Endothelial cell of umbilical vein (primary cell): ENCODE data around the gene ZNF764. TPM values are rescaled to one million over a fixed set of nuclear protein-coding genes. Genes with fewer than 3 reads are reported as not detected.

Experiments
- BruUV-seq: library from RNA; stranded (reverse); fragments of 400-500 nt; replicated peaks from 2 replicates; lab custom pipeline; 2021; lab: Mats Ljungman, UMichigan
- CTCF ChIA-PET: fragments of 300-600, 350-600 bp; sonication (Branson Sonifier 250); formaldehyde crosslinking; loops from one replicate; lab custom pipeline; 2021; ENCODE audit warnings: antibody characterized with exemption, inconsistent platforms; lab: Charles Lee
- POLR2A ChIA-PET: fragments of 300-600, 350-600 bp; sonication (Branson Sonifier 250); formaldehyde crosslinking; loops from one replicate; lab custom pipeline; 2021; ENCODE audit warnings: antibody characterized with exemption, inconsistent platforms; lab: Charles Lee
- DNase-seq: peaks from one replicate; pipeline ENCODE4 v3.0.0-alpha.2; 2011; ENCODE audit warnings: low read depth, low spot score
- FAIRE-seq: peaks from 2 replicates; lab custom pipeline; 2011; peaks lifted over from hg19 to GRCh38; lab: Jason Lieb, UNC
- H2AFZ ChIP-seq: 2 replicates; pipeline ENCODE4 v1.6.0; 2012; ENCODE audit warnings: low read depth, low read length, control low read depth, inconsistent platforms
- H3K27ac ChIP-seq: 2 replicates; pipeline ENCODE4 v1.5.1; 2011; ENCODE audit warnings: low read depth, mild to moderate bottlenecking, control low read depth, low read length, moderate library complexity; ENCODE audit not compliant: insufficient read depth
- H3K27me3 ChIP-seq, 2 experiments: 2 replicates each; pipeline versions ENCODE4 v1.6.0 to v1.6.1; 2011; ENCODE audit warnings: low read length in 2 of 2, mixed read lengths in 1 of 2; ENCODE audit not compliant: control insufficient read depth in 2 of 2, insufficient read depth in 2 of 2
- H3K36me3 ChIP-seq, 2 experiments: 2 replicates in 1 of 2; 3 replicates in 1 of 2; pipeline ENCODE4 v1.5.1; 2011; ENCODE audit warnings: low read length in 2 of 2, mild to moderate bottlenecking in 1 of 2, moderate library complexity in 1 of 2; ENCODE audit not compliant: control insufficient read depth in 2 of 2, insufficient read depth in 2 of 2; ENCODE audit errors: extremely low read depth in 1 of 2
- H3K4me1 ChIP-seq: 3 replicates; pipeline ENCODE4 v1.5.1; 2011; ENCODE audit warnings: mild to moderate bottlenecking, low read length; ENCODE audit not compliant: control insufficient read depth, insufficient read depth; ENCODE audit errors: extremely low read depth
- H3K4me2 ChIP-seq: 2 replicates; pipeline ENCODE4 v1.6.1; 2011; ENCODE audit warnings: low read length, control low read depth, mixed read lengths; ENCODE audit not compliant: insufficient read depth
- H3K4me3 ChIP-seq, 3 experiments: fragments of 200-600 bp in 1 of 3; sonication (generic), shearing (Covaris generic) in 1 of 3; replicated peaks in 1 of 3; 2 replicates each; pipeline ENCODE4 v1.5.1; 2011 to 2016; ENCODE audit warnings: control low read depth in 3 of 3, low read length in 3 of 3, mild to moderate bottlenecking in 2 of 3, inconsistent platforms in 1 of 3, low read depth in 1 of 3, moderate library complexity in 1 of 3; ENCODE audit not compliant: insufficient read depth in 1 of 3
- H3K79me2 ChIP-seq: 2 replicates; pipeline ENCODE4 v1.6.0; 2012; ENCODE audit warnings: low read length, inconsistent platforms; ENCODE audit not compliant: control insufficient read depth, insufficient read depth
- H3K9ac ChIP-seq: replicated peaks from 2 replicates; pipeline ENCODE3; 2011; ENCODE audit warnings: low read length, control low read depth; ENCODE audit not compliant: insufficient read depth; ENCODE audit errors: extremely low read depth
- H3K9me1 ChIP-seq: replicated peaks from 3 replicates; pipeline ENCODE4 v1.6.0; 2011; ENCODE audit warnings: mild to moderate bottlenecking, low read length; ENCODE audit not compliant: control insufficient read depth, insufficient read depth; ENCODE audit errors: extremely low read depth
- H3K9me3 ChIP-seq: replicated peaks from 2 replicates; pipeline ENCODE4 v1.5.1; 2012; ENCODE audit warnings: low read length, inconsistent platforms; ENCODE audit not compliant: control insufficient read depth, insufficient read depth
- H4K20me1 ChIP-seq: replicated peaks from 2 replicates; pipeline ENCODE3; 2011; ENCODE audit warnings: mild to moderate bottlenecking, low read length; ENCODE audit not compliant: control insufficient read depth, insufficient read depth; ENCODE audit errors: extremely low read depth
- EZH2 ChIP-seq: IDR thresholded peaks from 2 replicates; pipeline ENCODE4 v1.6.1; 2012; ENCODE audit warnings: borderline replicate concordance, low read depth, mild to moderate bottlenecking, moderate library complexity, low read length, inconsistent platforms; ENCODE audit not compliant: severe bottlenecking
- FOS ChIP-seq: IDR thresholded peaks from 2 replicates; pipeline ENCODE4 v1.6.1; 2011; ENCODE audit warnings: mild to moderate bottlenecking, low read length, moderate library complexity, borderline replicate concordance; ENCODE audit not compliant: insufficient read depth
- GATA2 ChIP-seq: IDR thresholded peaks from 2 replicates; pipeline ENCODE4 v1.7.0; 2011; ENCODE audit warnings: low read depth, mild to moderate bottlenecking, moderate library complexity, mixed read lengths, low read length; ENCODE audit not compliant: insufficient read length, insufficient read depth
- JUN ChIP-seq: IDR thresholded peaks from 2 replicates; pipeline ENCODE4 v1.6.1; 2011; ENCODE audit warnings: borderline replicate concordance, low read depth; ENCODE audit not compliant: insufficient read length, insufficient read depth
- MAX ChIP-seq: IDR thresholded peaks from 2 replicates; pipeline ENCODE4 v1.6.1; 2011; ENCODE audit not compliant: insufficient read depth, insufficient read length
- MYC ChIP-seq: IDR thresholded peaks from one replicate; pipeline ENCODE4 v1.6.1; 2011; ENCODE audit warnings: mild to moderate bottlenecking, low read depth, low read length
- POLR2A ChIP-seq: IDR thresholded peaks from 2 replicates; pipeline ENCODE4 v1.6.1; 2012; ENCODE audit warnings: low read depth, mild to moderate bottlenecking, control low read depth, low read length
- POLR2AphosphoS5 ChIP-seq: IDR thresholded peaks from 2 replicates; pipeline ENCODE4 v1.6.1; 2012; ENCODE audit warnings: low read depth, mild to moderate bottlenecking, control low read depth, low read length, moderate library complexity; ENCODE audit not compliant: insufficient read depth
- dilution Hi-C: fragments of 300-500 bp; cut with MboI; formaldehyde crosslinking; loops from one replicate; pipeline ENCODE4 v1.15.0; 2019; ENCODE audit warnings: low sequenced_read_pairs; ENCODE audit not compliant: extremely low pct_ligation_motif_present
- intact Hi-C: fragments of 100-400 bp; cut with micrococcal nuclease; formaldehyde crosslinking; loops from one replicate; pipeline ENCODE4 v1.10.0; 2022
- polyA plus RNA-seq, 4 experiments: library from polyadenylated mRNA; depleted of rRNA in 3 of 4; stranded (reverse) in 3 of 4; unstranded in 1 of 4; fragments of >200 nt; gene quantifications; 2 replicates each; pipeline versions ENCODE4 v1.2.1 to v1.2.3, GENCODE V29; 2011 to 2012; ENCODE audit warnings: missing spikeins in 1 of 4
- total RNA-seq: library from RNA; stranded (reverse); gene quantifications from 2 replicates; pipeline ENCODE4 v1.2.3, GENCODE V29; 2021
- TF ChIP-seq, protein P1 (sequence below), 2 donors: IDR thresholded peaks; 1 replicate in 1 of 2; 2 replicates in 1 of 2; pipeline ENCODE4 v1.5.1; 2011; ENCODE audit warnings: low read length in 2 of 2, mild to moderate bottlenecking in 2 of 2, moderate library complexity in 2 of 2, control low read depth in 1 of 2, inconsistent platforms in 1 of 2, low read depth in 1 of 2; ENCODE audit not compliant: insufficient read depth in 1 of 2; ENCODE audit errors: extremely low read depth in 1 of 2

The ZNF764 gene
- total and polyA plus RNA-seq, 2 donors (not counting 3 experiments of a cell fraction or from before 2014, with no cell fraction given), result 5.0 to 12.1 TPM

GRCh38 chr16:30588651-30589050 lies 30.5 kb upstream of the ZNF764 start:
- CTCF ChIA-PET, result interaction anchor here (5.2 kb wide), 1 partner anchor 9 kb away, joined by 20 read pairs; no protein-coding TSS in a partner anchor
- H3K4me1 ChIP-seq, result peaks cover 7% of the 10 kb centered on the region
- H3K4me3 ChIP-seq, result no peak overlapping the region
- H3K79me2 ChIP-seq, result peaks cover 18% of the 10 kb centered on the region
- H3K4me2 ChIP-seq, result no peak overlapping the region
- intact Hi-C loops, result no loop called here
- H3K9me1 ChIP-seq, result no peaks in the 10 kb centered on the region
- no peaks in the 10 kb centered on the region for H3K36me3 ChIP-seq
- POLR2A ChIA-PET, result no interaction called here
- H3K9me3 ChIP-seq, result no peaks in the 10 kb centered on the region
- FAIRE-seq (no peak), DNase-seq (no peak)
- no peak overlapping the region for H2AFZ ChIP-seq
- no peak overlapping the region for H3K9ac ChIP-seq
- no peaks in the 10 kb centered on the region for H4K20me1 ChIP-seq
- TF ChIP-seq MAX (no peak), MYC (no peak), GATA2 (no peak), JUN (no peak), EZH2 (no peak), FOS (no peak), POLR2A (no peak), POLR2AphosphoS5 (no peak)
- TF ChIP-seq, protein P1, sequence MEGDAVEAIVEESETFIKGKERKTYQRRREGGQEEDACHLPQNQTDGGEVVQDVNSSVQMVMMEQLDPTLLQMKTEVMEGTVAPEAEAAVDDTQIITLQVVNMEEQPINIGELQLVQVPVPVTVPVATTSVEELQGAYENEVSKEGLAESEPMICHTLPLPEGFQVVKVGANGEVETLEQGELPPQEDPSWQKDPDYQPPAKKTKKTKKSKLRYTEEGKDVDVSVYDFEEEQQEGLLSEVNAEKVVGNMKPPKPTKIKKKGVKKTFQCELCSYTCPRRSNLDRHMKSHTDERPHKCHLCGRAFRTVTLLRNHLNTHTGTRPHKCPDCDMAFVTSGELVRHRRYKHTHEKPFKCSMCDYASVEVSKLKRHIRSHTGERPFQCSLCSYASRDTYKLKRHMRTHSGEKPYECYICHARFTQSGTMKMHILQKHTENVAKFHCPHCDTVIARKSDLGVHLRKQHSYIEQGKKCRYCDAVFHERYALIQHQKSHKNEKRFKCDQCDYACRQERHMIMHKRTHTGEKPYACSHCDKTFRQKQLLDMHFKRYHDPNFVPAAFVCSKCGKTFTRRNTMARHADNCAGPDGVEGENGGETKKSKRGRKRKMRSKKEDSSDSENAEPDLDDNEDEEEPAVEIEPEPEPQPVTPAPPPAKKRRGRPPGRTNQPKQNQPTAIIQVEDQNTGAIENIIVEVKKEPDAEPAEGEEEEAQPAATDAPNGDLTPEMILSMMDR (IDR thresholded peaks at IDR 0.05; ENCODE audit: extremely low read depth in 1 of 2, insufficient read depth in 1 of 2, low read depth in 1 of 2, low read length in 2 of 2), result no peak
- H3K27ac ChIP-seq, result no peak overlapping the region
- BruUV-seq, result no TSS peak
- H3K27me3 ChIP-seq, result no peaks in the 10 kb centered on the region
- dilution Hi-C loops, result no loop called here
